ENCODE results near the gene ATP6V1F. TPM values are rescaled to one million over a fixed set of nuclear protein-coding genes. Genes with fewer than 3 reads are reported as not detected.
A peak's percentile ranks its signal among the peaks of the same experiment; 100 is the strongest.

The ATP6V1F gene
- total and polyA plus RNA-seq, 10 donors: 78.3 to 285 (median 91.5) TPM

GRCh38 chr7:128915271-128915819 is 52.7 kb downstream of the ATP6V1F start:
- H3K27ac ChIP-seq: no peak overlapping the region
- intact Hi-C loops (cut with DNase I; ENCODE audit: low total_unique reads): no loop called here
- no peaks in the 10 kb centered on the region for H3K9me3 ChIP-seq
- H3K36me3 ChIP-seq: no peaks in the 10 kb centered on the region
- peaks cover 3 to 34% (median 18%) of the 10 kb centered on the region in 6 donors for H3K4me1 ChIP-seq
- TF ChIP-seq POLR2A (IDR thresholded peaks at IDR 0.05): no peak
- TF ChIP-seq POLR2AphosphoS5 (IDR thresholded peaks at IDR 0.05): no peak
- no peak for TF ChIP-seq CTCF (IDR thresholded peaks at IDR 0.05 in 8 of 11, conservative IDR thresholded peaks at IDR 0.05 in 3 of 11)
- DNase-seq: peak; percentile 72
- H3K4me3 ChIP-seq: peak overlapping the region in 4 of 8 donors; percentile 21 to 61 (median 28)
- H3K27me3 ChIP-seq (replicated peaks in 1 of 7): peaks cover 0 to 59% (median 34%) of the 10 kb centered on the region in 7 donors
- WGBS, 5 donors: 3 to 9% (median 6%) methylated on average over 22 to 34 of the region's 34 CpGs

Other genes starting within 250 kb of the ATP6V1F start
- gene GARIN1A, start 190.6 kb upstream of the ATP6V1F start, total RNA-seq: 1 to 10 TPM in 6 of 7 donors, under 1 TPM in 1; 0.79 to 7.1 (median 3.4) TPM
- 1 to 10 TPM in 2 of 3 donors, under 1 TPM in 1; 0.70 to 1.8 (median 1.5) TPM for gene GARIN1A, start 190.6 kb upstream of the ATP6V1F start, polyA plus RNA-seq
- 10 to 100 TPM; 50.4 to 98.8 (median 60.8) TPM for gene CALU, start 123.5 kb upstream of the ATP6V1F start, total RNA-seq
- 10 to 100 TPM in 2 of 3 donors, 1 to 10 TPM in 1; 7.9 to 15.6 (median 13.6) TPM for gene CALU, start 123.5 kb upstream of the ATP6V1F start, polyA plus RNA-seq
- not detected for gene OPN1SW, start 87.1 kb upstream of the ATP6V1F start, total RNA-seq
- gene OPN1SW, start 87.1 kb upstream of the ATP6V1F start, polyA plus RNA-seq: not detected
- 1 to 10 TPM; 4.0 to 9.8 (median 5.5) TPM for gene CCDC136, start 70.9 kb upstream of the ATP6V1F start, total RNA-seq
- 1 to 10 TPM in 2 of 3 donors, under 1 TPM in 1; 0.77 to 2.2 (median 1.7) TPM for gene CCDC136, start 70.9 kb upstream of the ATP6V1F start, polyA plus RNA-seq
- gene FLNC, start 32.5 kb upstream of the ATP6V1F start, total RNA-seq: 1 to 10 TPM in 2 of 7 donors, under 1 TPM in 5; 0.21 to 1.8 (median 0.42) TPM
- gene FLNC, start 32.5 kb upstream of the ATP6V1F start, polyA plus RNA-seq: 1 to 10 TPM in 1 of 3 donors, under 1 TPM in 2; 0.42 to 1.7 (median 0.93) TPM
- under 1 TPM; 0.14 to 0.89 (median 0.72) TPM for gene KCP, start 47.9 kb downstream of the ATP6V1F start, total RNA-seq
- gene KCP, start 47.9 kb downstream of the ATP6V1F start, polyA plus RNA-seq: 1 to 10 TPM in 1 of 3 donors, under 1 TPM in 2; 0.06 to 2.1 (median 0.35) TPM
- gene IRF5, start 75.1 kb downstream of the ATP6V1F start, total RNA-seq: 10 to 100 TPM; 34.7 to 56.3 (median 48.2) TPM
- gene IRF5, start 75.1 kb downstream of the ATP6V1F start, polyA plus RNA-seq: 10 to 100 TPM; 26.2 to 41.8 (median 41.5) TPM
- 10 to 100 TPM; 32.6 to 49.0 (median 39.6) TPM for gene TNPO3, start 192.3 kb downstream of the ATP6V1F start, total RNA-seq
- gene TNPO3, start 192.3 kb downstream of the ATP6V1F start, polyA plus RNA-seq: 10 to 100 TPM; 11.2 to 14.3 (median 13.1) TPM

Measured in spleen (tissue), 11 donors.